ENCODE results near the gene C11orf68.
A peak's percentile ranks its signal among the peaks of the same experiment; 100 is the strongest.
"Not testable (repeated sequence)": the region's sequence is repeated elsewhere in the genome, so short reads cannot be mapped to it uniquely, and the experiment has no call there.

C11orf68 gene

DNA sequence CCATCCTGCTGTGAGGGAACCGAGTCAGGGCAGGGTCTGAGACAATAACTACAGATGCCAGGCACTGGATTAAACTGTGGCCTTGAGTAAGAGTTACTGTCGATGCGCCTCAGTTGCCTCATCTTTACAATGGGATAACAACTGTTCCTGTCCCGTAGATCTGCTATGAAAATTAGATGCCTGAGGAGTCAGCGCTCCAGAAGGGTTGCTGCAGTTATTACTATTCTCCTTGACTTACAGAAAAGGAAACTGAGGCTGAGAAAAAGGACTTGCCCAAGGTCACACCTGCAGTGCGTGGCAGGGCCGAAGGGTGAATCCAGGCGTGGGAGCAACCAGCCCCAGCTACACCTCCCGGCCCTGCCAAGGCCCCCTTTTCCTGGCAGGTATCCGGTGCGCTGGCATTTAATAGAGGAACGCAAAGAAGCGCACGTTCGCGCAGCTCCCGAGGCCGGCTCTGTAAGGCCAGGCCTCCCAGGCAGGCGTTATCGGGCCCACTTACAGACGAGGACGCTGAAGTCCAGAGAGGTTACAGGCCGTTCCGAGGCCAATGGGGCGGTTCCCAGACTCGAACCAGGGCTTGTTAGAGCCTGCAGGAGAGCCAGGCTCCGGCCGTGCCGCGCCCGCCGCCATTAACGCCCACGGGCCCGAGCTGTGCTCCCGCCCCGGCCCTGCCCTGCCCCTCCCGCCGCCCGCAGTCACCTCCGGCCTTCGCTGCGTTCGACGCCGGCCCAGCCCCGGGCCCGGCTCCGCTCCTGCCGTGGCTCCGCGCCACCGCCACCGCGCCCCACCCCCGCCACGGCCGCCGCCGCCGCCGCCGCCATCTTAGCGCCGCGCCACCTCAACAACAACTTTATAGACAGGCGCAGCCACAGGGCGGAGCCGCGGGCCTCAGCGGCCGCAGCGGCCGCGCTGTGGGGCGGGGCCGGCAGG is at the start of gene C11orf68:
TSS of gene C11orf68 (minus strand) at position 852 of the 930 bp plus-strand sequence. CDS start at position 821, 31 bp downstream.
- DNase-seq, result no peak

DNA sequence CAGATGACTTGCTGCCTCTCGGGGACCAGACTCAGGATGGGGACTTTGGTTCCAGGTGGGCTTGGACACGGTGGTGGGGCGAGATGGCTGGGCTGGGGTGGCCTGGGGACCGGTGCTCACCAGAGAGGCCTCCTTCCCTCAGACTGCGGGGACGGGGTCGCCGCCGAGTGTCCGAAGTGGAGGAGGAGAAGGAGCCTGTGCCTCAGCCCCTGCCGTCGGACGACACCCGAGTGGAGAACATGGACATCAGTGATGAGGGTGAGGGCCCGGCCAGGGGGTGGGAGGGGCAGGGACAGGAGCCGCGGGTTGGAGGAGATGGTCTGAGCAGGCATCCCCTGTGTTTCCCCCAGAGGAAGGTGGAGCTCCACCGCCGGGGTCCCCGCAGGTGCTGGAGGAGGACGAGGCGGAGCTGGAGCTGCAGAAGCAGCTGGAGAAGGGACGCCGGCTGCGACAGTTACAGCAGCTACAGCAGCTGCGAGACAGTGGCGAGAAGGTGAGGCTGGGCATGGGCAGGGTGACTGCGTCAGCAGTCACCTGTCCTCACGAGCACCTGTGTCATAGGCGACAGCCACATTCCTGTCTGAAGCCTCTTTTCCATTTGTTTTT is 48.6 kb upstream of the C11orf68 start:
- no peak for DNase-seq

DNA sequence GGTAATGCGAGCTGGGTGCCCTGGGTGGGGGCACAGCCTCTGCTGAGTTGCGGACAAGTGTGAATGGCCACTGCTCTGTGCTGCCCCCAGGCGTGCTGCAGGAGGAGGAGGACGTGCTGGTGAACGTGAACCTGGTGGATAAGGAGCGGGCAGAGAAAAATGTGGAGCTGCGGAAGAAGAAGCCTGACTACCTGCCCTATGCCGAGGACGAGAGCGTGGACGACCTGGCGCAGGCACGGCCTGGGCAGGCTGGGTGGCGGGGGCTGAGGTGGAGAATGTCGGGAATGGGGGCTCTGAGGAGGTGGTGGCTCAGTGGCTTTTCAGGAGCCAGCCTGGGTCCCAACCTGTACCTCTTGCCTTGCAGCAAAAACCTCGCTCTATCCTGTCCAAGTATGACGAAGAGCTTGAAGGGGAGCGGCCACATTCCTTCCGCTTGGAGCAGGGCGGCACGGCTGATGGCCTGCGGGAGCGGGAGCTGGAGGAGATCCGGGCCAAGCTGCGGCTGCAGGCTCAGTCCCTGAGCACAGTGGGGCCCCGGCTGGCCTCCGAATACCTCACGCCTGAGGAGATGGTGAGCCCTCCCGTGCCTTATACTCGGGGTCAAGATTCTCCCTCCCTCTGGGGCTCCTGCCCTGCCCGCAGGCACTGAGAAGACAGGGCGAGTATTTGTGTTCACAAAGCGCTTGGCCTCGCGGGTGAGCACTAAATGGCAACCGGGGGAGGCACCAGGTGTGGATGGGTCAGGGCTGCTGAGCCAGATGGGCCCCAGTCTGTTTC is 47.3 kb upstream of the C11orf68 start:
- DNase-seq, result no peak

DNA sequence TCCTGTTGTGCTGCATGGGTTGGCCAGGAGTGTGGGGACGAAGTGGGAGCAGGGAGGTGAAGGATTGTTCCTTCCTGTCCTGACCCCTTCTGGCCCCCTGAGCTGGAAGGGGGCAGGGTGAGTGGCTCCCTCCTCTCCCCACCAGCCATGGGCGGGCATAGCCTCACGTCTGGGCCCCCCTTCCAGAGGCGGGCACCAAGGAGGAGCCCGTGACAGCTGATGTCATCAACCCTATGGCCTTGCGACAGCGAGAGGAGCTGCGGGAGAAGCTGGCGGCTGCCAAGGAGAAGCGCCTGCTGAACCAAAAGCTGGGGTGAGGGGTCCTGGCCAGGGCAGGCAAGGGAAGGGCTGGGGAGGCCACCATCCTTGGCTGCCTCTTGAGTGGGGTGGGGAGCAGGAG is 46.0 kb upstream of the C11orf68 start:
- DNase-seq, result no peak

DNA sequence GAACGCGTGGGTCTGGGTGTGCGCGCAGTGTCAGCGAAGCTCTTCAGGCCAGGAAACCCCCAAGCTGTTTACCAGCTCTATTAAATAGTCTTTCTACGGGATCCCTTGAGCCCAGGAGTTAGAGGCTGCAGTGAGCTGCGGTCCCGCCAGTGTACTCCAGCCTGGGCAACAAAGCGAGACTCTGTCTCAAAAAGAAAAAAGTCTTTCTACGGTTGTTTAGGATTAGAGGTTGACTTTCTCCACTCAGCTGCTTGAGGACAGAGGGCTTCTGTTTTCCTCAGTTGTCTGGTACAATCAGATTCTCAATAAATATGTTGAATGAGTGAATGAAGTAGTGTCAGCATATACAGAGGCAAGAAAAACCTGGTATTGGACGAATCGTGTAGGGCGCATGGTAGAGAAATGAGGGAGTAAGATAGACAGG is 43.3 kb upstream of the C11orf68 start:
- DNase-seq, result no peak

GRCh38 chr11:65961267-65962140 is 42.6 kb upstream of the C11orf68 start, which contains the start of gene SART1:
TSS of gene SART1 (plus strand) at chr11:65961734. CDS start at chr11:65961781, 47 bp downstream.
- DNase-seq, result peak; percentile 97 to 99

- DNase-seq, result no peak
Observed at GRCh38 chr11:65960824-65961266, 42.0 kb upstream of the C11orf68 start.

- DNase-seq, result no peak
Observed at GRCh38 chr11:65958774-65959420, 40.0 kb upstream of the C11orf68 start.

GRCh38 chr11:65958291-65958690 is 39.4 kb upstream of the C11orf68 start:
- DNase-seq, result no peak

DNA sequence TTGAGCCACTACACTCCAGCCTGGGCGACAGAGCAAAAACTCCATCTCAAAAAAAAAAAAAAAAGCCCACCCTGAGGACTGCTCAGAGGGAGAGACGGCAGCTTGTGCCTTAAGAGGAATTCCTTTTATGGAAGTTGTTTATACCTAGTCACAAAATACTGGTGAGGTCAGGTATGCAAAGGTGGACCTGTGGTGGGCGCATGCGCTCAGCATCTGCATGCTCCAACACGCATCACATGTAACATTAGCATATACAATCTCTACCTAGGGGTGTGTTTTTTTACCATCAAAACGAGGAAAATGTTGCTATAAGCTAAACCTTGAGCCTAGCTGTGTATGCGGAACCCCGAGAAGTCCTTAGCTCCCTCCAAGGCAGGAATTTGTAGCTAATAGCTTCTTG is 35.9 kb upstream of the C11orf68 start:
- no peak for DNase-seq

DNA sequence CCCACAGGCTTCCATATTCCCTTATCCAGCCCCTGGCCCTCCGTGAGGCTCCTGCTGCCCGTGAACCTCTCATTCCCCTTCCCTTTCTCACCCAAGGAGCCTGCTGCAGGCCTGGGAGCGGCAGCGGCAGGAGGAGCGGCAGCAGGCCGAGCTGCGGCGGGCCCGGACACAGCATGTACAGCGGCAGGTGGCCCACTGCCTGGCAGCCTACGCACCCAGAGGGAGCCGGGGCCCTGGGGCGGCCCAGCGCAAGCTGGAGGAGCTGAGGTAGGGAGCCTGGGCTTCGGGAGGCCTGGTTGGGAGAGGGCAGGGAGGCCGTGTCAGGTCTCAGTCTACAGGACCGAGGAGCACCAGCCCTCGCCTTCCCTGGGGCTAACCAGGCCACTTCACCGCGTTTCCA is 34.6 kb upstream of the C11orf68 start:
- DNase-seq, result no peak

DNA sequence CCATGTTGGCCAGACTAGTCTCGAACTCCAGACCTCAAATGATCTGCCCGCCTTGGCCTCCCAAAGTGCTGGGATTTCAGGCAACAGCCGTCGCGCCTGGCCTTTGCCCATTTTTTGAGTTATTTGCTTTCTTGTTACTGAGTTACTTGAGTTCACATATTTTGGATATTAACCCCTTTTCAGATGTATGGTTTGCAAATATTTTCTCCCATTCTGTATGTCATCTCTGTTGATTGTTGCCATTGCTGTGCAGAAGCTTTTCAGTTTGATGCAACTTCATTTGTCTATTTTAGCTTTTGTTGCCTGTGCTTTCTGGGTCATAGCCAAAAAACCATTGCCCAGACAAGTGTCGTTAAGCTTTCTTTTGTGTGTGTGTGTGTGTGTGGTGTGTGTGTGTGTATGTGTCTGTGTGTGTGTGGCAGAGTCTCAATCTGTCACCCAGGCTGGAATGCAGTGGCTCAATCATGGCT is 33.2 kb upstream of the C11orf68 start:
- no peak for DNase-seq

- not testable (repeated sequence) for DNase-seq
Observed at GRCh38 chr11:65951641-65952040, 32.8 kb upstream of the C11orf68 start.

DNA sequence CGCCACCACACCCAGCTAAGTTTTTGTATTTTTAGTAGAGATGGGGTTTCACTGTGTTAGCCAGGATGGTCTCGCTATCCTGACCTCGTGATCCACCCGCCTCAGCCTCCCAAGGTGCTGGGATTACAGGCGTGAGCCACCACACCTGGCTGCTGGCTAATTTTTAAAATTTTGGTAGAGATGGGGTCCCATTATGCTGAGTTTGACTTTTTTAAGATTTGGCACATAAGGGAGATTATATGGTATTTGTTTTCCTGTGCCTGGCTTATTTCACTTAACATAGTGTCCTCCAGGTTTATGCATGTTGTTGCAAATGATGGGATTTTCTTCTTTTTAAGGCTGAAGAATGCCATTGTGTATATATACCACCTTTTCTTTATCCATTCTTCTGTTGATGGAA is 31.8 kb upstream of the C11orf68 start:
- DNase-seq, result not testable (repeated sequence)

GRCh38 chr11:65947603-65948125 is 28.8 kb upstream of the C11orf68 start:
- no peak for DNase-seq

- DNase-seq, result no peak
Observed at GRCh38 chr11:65947133-65947532, 28.3 kb upstream of the C11orf68 start.

DNA sequence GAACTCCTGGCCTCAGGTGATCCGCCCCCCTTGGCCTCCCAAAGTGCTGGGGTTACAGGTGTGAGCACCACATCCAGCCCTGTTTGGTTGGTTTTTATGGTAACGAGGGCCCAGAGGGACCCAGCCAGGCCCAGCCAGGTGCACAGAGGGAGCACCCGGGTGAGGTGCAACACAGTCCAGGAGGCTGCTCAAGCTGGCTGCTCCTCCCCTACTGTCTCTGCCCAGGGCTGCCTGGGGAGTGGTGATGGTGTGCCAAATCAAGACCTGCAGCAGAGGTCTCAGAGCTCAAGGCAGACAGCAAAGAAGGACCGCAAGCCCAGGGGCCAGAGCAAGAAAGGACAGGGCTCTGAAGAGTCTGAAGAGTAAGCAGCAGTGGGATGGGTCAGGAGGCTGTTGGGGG is 27.8 kb upstream of the C11orf68 start:
- no peak for DNase-seq

- DNase-seq, result no peak
Observed at GRCh38 chr11:65945941-65946558, 27.2 kb upstream of the C11orf68 start.

GRCh38 chr11:65945430-65945911 is 26.6 kb upstream of the C11orf68 start, which contains the start of gene TSGA10IP:
TSS of gene TSGA10IP (plus strand) at chr11:65945480. CDS start at chr11:65945676, 196 bp downstream.
- no peak for DNase-seq

GRCh38 chr11:65944767-65945166 is 25.9 kb upstream of the C11orf68 start:
- DNase-seq, result no peak

Data from NCI-H446 (cell line).